Amniotic epithelial cell (primary cell): ENCODE results near the gene BMP5.

Source experiments
- DNase-seq: peaks from one replicate; pipeline ENCODE4 v3.0.0-alpha.2; 2010; ENCODE audit warnings: low read depth

Gene BMP5

GRCh38 chr6:55872866-55873265, 2.5 kb downstream of the BMP5 start:
- DNase-seq = no peak

GRCh38 chr6:55870181-55870813, 5.1 kb downstream of the BMP5 start:
- no peak for DNase-seq

- no peak for DNase-seq
Observed at GRCh38 chr6:55869674-55870073, 5.7 kb downstream of the BMP5 start.

GRCh38 chr6:55868771-55869479, 6.5 kb downstream of the BMP5 start:
- DNase-seq = peak; percentile 62

GRCh38 chr6:55868176-55868575, 7.2 kb downstream of the BMP5 start:
- no peak for DNase-seq

- no peak for DNase-seq
Observed at GRCh38 chr6:55866128-55866527, 9.3 kb downstream of the BMP5 start.

GRCh38 chr6:55853008-55854001, 22.1 kb downstream of the BMP5 start:
- no peak for DNase-seq

GRCh38 chr6:55841341-55841740, 34.0 kb downstream of the BMP5 start:
- DNase-seq = peak; percentile 27

- no peak for DNase-seq
Observed at GRCh38 chr6:55839080-55839479, 36.3 kb downstream of the BMP5 start.

GRCh38 chr6:55836945-55837344, 38.4 kb downstream of the BMP5 start:
- DNase-seq = no peak

- DNase-seq = no peak
Observed at GRCh38 chr6:55836481-55836880, 38.9 kb downstream of the BMP5 start.

- DNase-seq = no peak
Observed at GRCh38 chr6:55835220-55835619, 40.2 kb downstream of the BMP5 start.

- DNase-seq = peak; percentile 16
Observed at GRCh38 chr6:55833284-55833683, 42.1 kb downstream of the BMP5 start.

- no peak for DNase-seq
Observed at GRCh38 chr6:55827818-55828522, 47.4 kb downstream of the BMP5 start.

- no peak for DNase-seq
Observed at GRCh38 chr6:55826941-55827340, 48.4 kb downstream of the BMP5 start.

- peak; percentile 95 for DNase-seq
Observed at GRCh38 chr6:55825402-55826051, 49.9 kb downstream of the BMP5 start.

GRCh38 chr6:55822815-55823214, 52.6 kb downstream of the BMP5 start:
- peak; percentile 76 for DNase-seq

GRCh38 chr6:55822005-55822404, 53.4 kb downstream of the BMP5 start:
- no peak for DNase-seq

GRCh38 chr6:55820696-55821095, 54.7 kb downstream of the BMP5 start:
- DNase-seq = no peak

GRCh38 chr6:55819811-55820210, 55.6 kb downstream of the BMP5 start:
- DNase-seq = no peak

- DNase-seq = peak; percentile 25
Observed at GRCh38 chr6:55818482-55818881, 56.9 kb downstream of the BMP5 start.
